ENCODE results near the gene ASF1A. TPM values are rescaled to one million over a fixed set of nuclear protein-coding genes. Genes with fewer than 3 reads are reported as not detected.

Gene ASF1A
- total RNA-seq, 1 experiment from 2014 or later: 79.9 TPM

- no peak overlapping the region for H3K4me3 ChIP-seq (ENCODE audit: low read length)
- H2AFZ ChIP-seq (ENCODE audit: low read length): no peak overlapping the region
- H3K79me2 ChIP-seq (ENCODE audit: low read length): no peaks in the 10 kb centered on the region
- no peaks in the 10 kb centered on the region for H4K20me1 ChIP-seq (ENCODE audit: insufficient read depth, low read depth, low read length)
- no peak overlapping the region for H3K4me2 ChIP-seq (ENCODE audit: low read depth, low read length, poor library complexity, severe bottlenecking)
- H3K36me3 ChIP-seq (ENCODE audit: insufficient read depth, low read length): no peaks in the 10 kb centered on the region
- DNase-seq: no peak
- no peaks in the 10 kb centered on the region for H3K9me2 ChIP-seq (replicated peaks; ENCODE audit: insufficient read depth, low read length)
- no peak overlapping the region for H3K9ac ChIP-seq (ENCODE audit: low read length)
- no peak overlapping the region for H3K27ac ChIP-seq (ENCODE audit: low read length)
- no peaks in the 10 kb centered on the region for H3K27me3 ChIP-seq (ENCODE audit: low read length)
- peaks cover 8% of the 10 kb centered on the region for H3K4me1 ChIP-seq (ENCODE audit: low read length)
- H3K9me3 ChIP-seq (ENCODE audit: low read length): no peaks in the 10 kb centered on the region; the same call in 1 of the 2 replicates
Observed at GRCh38 chr6:118939683-118940082, 45.7 kb downstream of the ASF1A start.

GRCh38 chr6:118940770-118941169, 46.8 kb downstream of the ASF1A start:
- H3K4me1 ChIP-seq (ENCODE audit: low read length): peaks cover 2% of the 10 kb centered on the region; the same call in 1 of the 2 replicates
- no peaks in the 10 kb centered on the region for H4K20me1 ChIP-seq (ENCODE audit: insufficient read depth, low read depth, low read length)
- no peak overlapping the region for H3K27ac ChIP-seq (ENCODE audit: low read length)
- H3K79me2 ChIP-seq (ENCODE audit: low read length): no peaks in the 10 kb centered on the region
- no peak for DNase-seq
- H3K4me3 ChIP-seq (ENCODE audit: low read length): no peak overlapping the region
- no peaks in the 10 kb centered on the region for H3K36me3 ChIP-seq (ENCODE audit: insufficient read depth, low read length)
- no peak overlapping the region for H2AFZ ChIP-seq (ENCODE audit: low read length)
- H3K4me2 ChIP-seq (ENCODE audit: low read depth, low read length, poor library complexity, severe bottlenecking): no peak overlapping the region
- H3K9me2 ChIP-seq (replicated peaks; ENCODE audit: insufficient read depth, low read length): no peaks in the 10 kb centered on the region
- H3K9ac ChIP-seq (ENCODE audit: low read length): no peak overlapping the region
- no peaks in the 10 kb centered on the region; the same call in 1 of the 2 replicates for H3K9me3 ChIP-seq (ENCODE audit: low read length)
- no peaks in the 10 kb centered on the region for H3K27me3 ChIP-seq (ENCODE audit: low read length)

GRCh38 chr6:118945217-118945616, 51.3 kb downstream of the ASF1A start:
- Histone ChIP-seq H4K20me1 (ENCODE audit: insufficient read depth, low read depth, low read length) (no peaks in the 10 kb centered on the region), H3K9me3 (ENCODE audit: low read length) (no peaks in the 10 kb centered on the region; the same call in 1 of the 2 replicates), H2AFZ (ENCODE audit: low read length) (no peak overlapping the region), H3K4me1 (ENCODE audit: low read length) (no peaks in the 10 kb centered on the region), H3K4me2 (ENCODE audit: low read depth, low read length, poor library complexity, severe bottlenecking) (no peak overlapping the region), H3K9me2 (replicated peaks; ENCODE audit: insufficient read depth, low read length) (no peaks in the 10 kb centered on the region), H3K79me2 (ENCODE audit: low read length) (no peaks in the 10 kb centered on the region), H3K4me3 (ENCODE audit: low read length) (no peak overlapping the region), H3K27ac (ENCODE audit: low read length) (no peak overlapping the region), H3K27me3 (ENCODE audit: low read length) (no peaks in the 10 kb centered on the region), H3K9ac (ENCODE audit: low read length) (no peak overlapping the region), H3K36me3 (ENCODE audit: insufficient read depth, low read length) (no peaks in the 10 kb centered on the region)
- no peak for DNase-seq

- no peaks in the 10 kb centered on the region for H3K9me3 ChIP-seq (ENCODE audit: low read length)
- H2AFZ ChIP-seq (ENCODE audit: low read length): no peak overlapping the region
- no peak for DNase-seq
- no peak overlapping the region for H3K27ac ChIP-seq (ENCODE audit: low read length)
- no peaks in the 10 kb centered on the region for H3K79me2 ChIP-seq (ENCODE audit: low read length)
- H3K27me3 ChIP-seq (ENCODE audit: low read length): no peaks in the 10 kb centered on the region
- H3K9me2 ChIP-seq (replicated peaks; ENCODE audit: insufficient read depth, low read length): no peaks in the 10 kb centered on the region
- H3K36me3 ChIP-seq (ENCODE audit: insufficient read depth, low read length): no peaks in the 10 kb centered on the region
- H3K4me3 ChIP-seq (ENCODE audit: low read length): no peak overlapping the region
- H3K4me1 ChIP-seq (ENCODE audit: low read length): peaks cover 6% of the 10 kb centered on the region; the same call in 1 of the 2 replicates
- H4K20me1 ChIP-seq (ENCODE audit: insufficient read depth, low read depth, low read length): no peaks in the 10 kb centered on the region
- H3K9ac ChIP-seq (ENCODE audit: low read length): no peak overlapping the region
- H3K4me2 ChIP-seq (ENCODE audit: low read depth, low read length, poor library complexity, severe bottlenecking): no peak overlapping the region
Observed at GRCh38 chr6:118952683-118953082, 58.7 kb downstream of the ASF1A start.

- no peaks in the 10 kb centered on the region for H3K36me3 ChIP-seq (ENCODE audit: insufficient read depth, low read length)
- no peaks in the 10 kb centered on the region for H3K79me2 ChIP-seq (ENCODE audit: low read length)
- H3K27ac ChIP-seq (ENCODE audit: low read length): no peak overlapping the region
- no peak overlapping the region for H3K9ac ChIP-seq (ENCODE audit: low read length)
- peaks cover 6% of the 10 kb centered on the region; the same call in 1 of the 2 replicates for H3K4me1 ChIP-seq (ENCODE audit: low read length)
- no peaks in the 10 kb centered on the region for H4K20me1 ChIP-seq (ENCODE audit: insufficient read depth, low read depth, low read length)
- no peaks in the 10 kb centered on the region for H3K9me2 ChIP-seq (replicated peaks; ENCODE audit: insufficient read depth, low read length)
- no peak overlapping the region for H3K4me2 ChIP-seq (ENCODE audit: low read depth, low read length, poor library complexity, severe bottlenecking)
- no peaks in the 10 kb centered on the region for H3K9me3 ChIP-seq (ENCODE audit: low read length)
- H3K4me3 ChIP-seq (ENCODE audit: low read length): no peak overlapping the region
- H3K27me3 ChIP-seq (ENCODE audit: low read length): no peaks in the 10 kb centered on the region
- H2AFZ ChIP-seq (ENCODE audit: low read length): no peak overlapping the region
- DNase-seq: no peak
Observed at GRCh38 chr6:118953391-118953790, 59.4 kb downstream of the ASF1A start.

Other genes starting within 250 kb of the ASF1A start
- 4.8 and 11.9 TPM in 2 replicates for gene CEP85L, start 242.6 kb upstream of the ASF1A start, total RNA-seq (2014; rRNA removed; shearing (Covaris generic); ENCODE audit: low replicate concordance)
- gene MCM9, start 41.0 kb downstream of the ASF1A start, total RNA-seq (2014; rRNA removed; shearing (Covaris generic); ENCODE audit: low replicate concordance): 17.8 and 17.9 TPM in 2 replicates
- 0.72 and 8.4 TPM in 2 replicates for gene FAM184A, start 184.5 kb downstream of the ASF1A start, total RNA-seq (2014; rRNA removed; shearing (Covaris generic); ENCODE audit: low replicate concordance)